GM19099 (cell line): ENCODE measurements around the gene OR51S1.

Experiments used
- POLR2A ChIP-seq: IDR thresholded peaks from 3 replicates; pipeline ENCODE4 v1.6.1; 2011; ENCODE audit warnings: low read depth; ENCODE audit not compliant: insufficient read length; ENCODE audit errors: extremely low read depth

The OR51S1 gene

DNA sequence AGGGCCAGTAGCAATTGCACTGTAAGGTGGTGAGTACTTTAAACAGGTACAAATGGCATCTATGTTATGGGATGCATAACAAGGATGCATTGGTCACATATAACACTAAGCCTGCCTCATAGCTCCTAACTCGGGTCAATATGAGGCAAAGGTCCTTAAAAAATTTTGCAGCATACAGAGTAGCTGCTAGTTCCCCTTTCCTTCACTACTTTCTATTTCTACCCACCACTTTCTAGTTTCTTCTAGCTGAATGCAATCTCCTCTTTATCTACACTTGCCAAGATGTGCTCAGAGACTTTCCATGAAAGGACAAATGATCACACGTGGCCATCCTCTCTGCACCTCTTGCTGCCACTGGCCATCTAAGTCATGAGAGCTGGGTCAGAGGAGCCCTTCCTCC lies 18.1 kb downstream of the OR51S1 start:
- TF ChIP-seq POLR2A = no peak

- TF ChIP-seq POLR2A = no peak
These were observed 18.7 kb downstream of the OR51S1 start for GRCh38 chr11:4830346-4830745.

- no peak for TF ChIP-seq POLR2A
These were observed 22.6 kb downstream of the OR51S1 start for GRCh38 chr11:4826425-4826824.

DNA sequence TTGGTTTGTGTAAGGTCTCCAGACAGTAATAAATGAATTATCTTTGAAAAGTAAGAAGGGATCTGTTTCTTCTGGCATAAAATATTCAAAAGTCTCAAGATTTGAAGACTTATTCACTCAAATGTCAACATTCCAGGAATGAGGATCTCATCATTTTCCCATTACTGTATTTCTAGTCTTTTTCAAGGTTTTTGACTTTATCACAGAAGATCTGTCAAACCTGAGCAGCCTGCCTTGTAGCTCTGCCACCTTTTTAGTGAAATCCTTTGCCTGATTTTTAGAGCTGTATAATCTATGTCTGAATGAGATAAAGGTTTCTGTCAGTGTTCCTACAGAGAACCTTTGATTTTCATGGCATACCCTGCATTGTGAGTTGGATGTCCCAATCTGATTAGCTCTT lies 23.9 kb downstream of the OR51S1 start:
- no peak for TF ChIP-seq POLR2A

DNA sequence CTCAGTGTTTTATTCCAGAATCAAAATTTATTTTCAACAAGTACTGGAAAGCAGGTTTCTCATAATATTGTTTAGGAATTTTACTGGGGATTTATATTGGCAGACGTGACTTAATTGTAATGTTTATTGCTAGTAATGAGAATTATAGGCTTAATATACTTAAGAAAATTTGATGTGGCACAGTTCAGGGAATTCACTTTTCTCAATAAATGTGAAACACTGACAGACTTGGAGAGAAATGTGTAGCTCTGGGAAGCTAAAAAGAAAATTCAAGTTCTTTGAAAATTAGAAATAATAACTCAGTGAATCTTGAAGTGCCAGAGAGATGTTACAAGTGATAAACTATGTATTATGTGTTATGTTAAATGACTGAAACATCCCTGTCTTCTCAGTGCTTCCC lies 28.0 kb downstream of the OR51S1 start, which contains the start of gene OR51F2:
TSS of gene OR51F2 (plus strand) at position 301 of the 400 bp plus-strand sequence. CDS start 101 bp downstream, outside the sequence.
- no peak for TF ChIP-seq POLR2A

GRCh38 chr11:4809246-4809645 lies 39.8 kb downstream of the OR51S1 start:
- TF ChIP-seq POLR2A = no peak

DNA sequence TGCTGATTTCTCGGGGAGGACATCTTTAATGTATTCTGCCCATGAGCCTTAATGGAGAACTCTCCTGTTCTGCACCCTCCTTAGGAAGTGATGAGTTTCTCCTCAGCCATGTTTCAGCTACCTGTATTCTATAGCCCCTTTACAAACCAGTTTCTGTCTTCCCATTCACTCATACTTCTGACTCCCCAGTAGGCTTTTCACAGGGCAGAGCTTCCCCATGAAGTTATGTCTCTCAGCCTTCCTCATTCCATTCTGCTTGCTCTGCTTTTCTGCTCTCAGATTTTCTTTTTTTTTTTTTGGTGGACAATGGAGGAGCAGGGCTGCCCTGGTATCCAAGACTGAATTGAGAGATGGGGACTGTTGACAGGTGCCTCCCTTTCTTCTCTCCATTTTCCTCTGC lies 40.5 kb downstream of the OR51S1 start:
- no peak for TF ChIP-seq POLR2A

DNA sequence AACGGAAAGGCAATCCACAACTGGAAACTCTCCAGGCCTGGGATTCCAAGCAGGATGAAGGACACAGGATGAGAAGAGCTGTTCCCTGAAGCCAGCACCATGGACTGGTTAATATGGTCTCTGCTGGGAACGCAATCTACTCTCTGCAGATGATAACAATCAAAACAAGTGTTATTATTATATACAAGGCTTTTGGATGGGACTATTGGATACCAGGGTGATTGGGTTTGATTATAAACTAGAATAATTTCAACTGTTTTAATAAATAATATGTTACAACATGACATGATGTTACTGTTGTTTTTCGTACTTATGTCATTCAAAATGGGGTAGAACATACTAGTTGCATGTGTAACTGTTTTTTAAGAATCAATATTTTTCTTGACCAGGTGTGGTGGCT lies 44.7 kb downstream of the OR51S1 start, which contains the start of gene OR52R1:
TSS of gene OR52R1 (minus strand) at position 101 of the 400 bp plus-strand sequence. CDS start at position 101, 0 bp downstream.
- TF ChIP-seq POLR2A = no peak

DNA sequence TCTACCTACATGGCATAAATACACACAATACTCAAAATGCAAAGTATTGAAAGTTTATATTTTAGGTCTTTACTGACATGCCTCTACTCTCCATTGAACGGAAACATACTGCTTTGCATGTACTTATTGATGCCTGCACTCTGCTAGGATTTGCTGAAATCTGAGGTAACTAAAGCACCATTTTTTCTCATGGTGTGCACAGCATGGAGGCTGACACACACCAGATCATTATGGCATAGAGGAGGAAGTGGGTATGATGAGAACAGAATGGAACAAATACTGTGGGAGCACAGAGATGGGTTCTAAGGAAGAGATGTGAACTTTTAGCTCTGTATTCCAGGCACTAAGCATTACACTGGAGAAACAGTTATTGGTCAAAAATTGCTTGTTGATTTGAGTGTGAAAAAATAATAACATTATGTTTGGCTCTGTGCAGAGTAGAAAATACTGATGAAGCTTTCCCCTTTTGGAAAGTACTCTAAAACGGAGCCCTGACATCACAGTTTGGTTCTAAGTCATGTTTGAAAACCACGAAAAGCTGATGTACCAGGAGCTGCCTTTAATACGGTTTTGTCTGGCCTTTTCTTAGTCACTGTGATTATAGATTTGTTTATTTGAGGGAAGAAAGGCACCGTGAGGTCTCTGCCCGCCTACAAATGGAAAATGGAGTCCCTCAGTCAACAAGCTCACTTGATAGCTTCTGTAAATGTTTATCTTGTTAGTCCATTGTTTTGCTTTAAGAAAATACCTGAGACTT lies 50.4 kb downstream of the OR51S1 start:
- TF ChIP-seq POLR2A = no peak
